Ectodermal cell (in vitro differentiated cells): ENCODE measurements around the gene GPX5.

Source experiments
- H3K27ac ChIP-seq: 2 replicates; pipeline ENCODE4 v1.7.0; 2013; ENCODE audit warnings: mild to moderate bottlenecking, low read depth, low read length; ENCODE audit not compliant: insufficient read depth, poor library complexity, severe bottlenecking
- H3K27me3 ChIP-seq: 2 replicates; pipeline ENCODE4 v1.7.0; 2013; ENCODE audit warnings: mild to moderate bottlenecking, low read length; ENCODE audit not compliant: insufficient read depth, control insufficient read depth, poor library complexity, severe bottlenecking
- H3K36me3 ChIP-seq: one replicate; pipeline ENCODE4 v1.7.0; 2013; ENCODE audit warnings: low read length; ENCODE audit not compliant: control insufficient read depth, insufficient read depth
- H3K4me1 ChIP-seq: one replicate; pipeline ENCODE4 v1.7.0; 2013; ENCODE audit warnings: low read length; ENCODE audit not compliant: control insufficient read depth, insufficient read depth
- H3K4me3 ChIP-seq: 2 replicates; pipeline ENCODE4 v1.7.0; 2013; ENCODE audit warnings: low read depth, low read length, control low read depth; ENCODE audit not compliant: insufficient read depth
- H3K9me3 ChIP-seq: 2 replicates; pipeline ENCODE4 v1.7.0; 2013; ENCODE audit warnings: mild to moderate bottlenecking, low read length, moderate library complexity; ENCODE audit not compliant: control insufficient read depth
- WGBS, 2 experiments: methylation state at CpG; one replicate each; pipeline ENCODE4 v1.1.7; 2013; ENCODE audit warnings: missing lambda C conversion rate in 2 of 2; 5-methylcytosine and 5-hydroxymethylcytosine counted together

The GPX5 gene

GRCh38 chr6:28553986-28554881 is 28.6 kb downstream of the GPX5 start:
- peaks cover 6% of the 10 kb centered on the region for H3K27me3 ChIP-seq
- H3K4me3 ChIP-seq, result no peak overlapping the region
- 80 to 81% methylated on average over 25 of the region's 25 CpGs for WGBS, 2 experiments
- H3K9me3 ChIP-seq, result no peaks in the 10 kb centered on the region
- H3K4me1 ChIP-seq, result peaks cover 19% of the 10 kb centered on the region
- no peak overlapping the region for H3K27ac ChIP-seq
- no peaks in the 10 kb centered on the region for H3K36me3 ChIP-seq

GRCh38 chr6:28555136-28555535 is 29.5 kb downstream of the GPX5 start:
- 69 to 72% methylated on average over 2 of the region's 2 CpGs for WGBS, 2 experiments
- H3K4me3 ChIP-seq, result no peak overlapping the region
- H3K9me3 ChIP-seq, result no peaks in the 10 kb centered on the region
- H3K4me1 ChIP-seq, result peaks cover 19% of the 10 kb centered on the region
- H3K27ac ChIP-seq, result no peak overlapping the region
- no peaks in the 10 kb centered on the region for H3K36me3 ChIP-seq
- peaks cover 6% of the 10 kb centered on the region for H3K27me3 ChIP-seq

GRCh38 chr6:28558629-28559028 is 32.9 kb downstream of the GPX5 start:
- Histone ChIP-seq H3K27ac (no peak overlapping the region), H3K27me3 (peaks cover 11% of the 10 kb centered on the region), H3K4me3 (no peak overlapping the region), H3K9me3 (no peaks in the 10 kb centered on the region), H3K36me3 (no peaks in the 10 kb centered on the region), H3K4me1 (peaks cover 17% of the 10 kb centered on the region)
- WGBS, 2 experiments, result 75 to 79% methylated on average over 3 of the region's 3 CpGs

GRCh38 chr6:28563430-28564095 is 37.9 kb downstream of the GPX5 start:
- WGBS, 2 experiments, result 66 to 75% methylated on average over 2 to 3 of the region's 3 CpGs
- H3K27me3 ChIP-seq, result peaks cover 11% of the 10 kb centered on the region
- H3K36me3 ChIP-seq, result no peaks in the 10 kb centered on the region
- no peaks in the 10 kb centered on the region for H3K9me3 ChIP-seq
- H3K4me3 ChIP-seq, result no peak overlapping the region
- H3K4me1 ChIP-seq, result no peaks in the 10 kb centered on the region
- no peak overlapping the region for H3K27ac ChIP-seq

DNA sequence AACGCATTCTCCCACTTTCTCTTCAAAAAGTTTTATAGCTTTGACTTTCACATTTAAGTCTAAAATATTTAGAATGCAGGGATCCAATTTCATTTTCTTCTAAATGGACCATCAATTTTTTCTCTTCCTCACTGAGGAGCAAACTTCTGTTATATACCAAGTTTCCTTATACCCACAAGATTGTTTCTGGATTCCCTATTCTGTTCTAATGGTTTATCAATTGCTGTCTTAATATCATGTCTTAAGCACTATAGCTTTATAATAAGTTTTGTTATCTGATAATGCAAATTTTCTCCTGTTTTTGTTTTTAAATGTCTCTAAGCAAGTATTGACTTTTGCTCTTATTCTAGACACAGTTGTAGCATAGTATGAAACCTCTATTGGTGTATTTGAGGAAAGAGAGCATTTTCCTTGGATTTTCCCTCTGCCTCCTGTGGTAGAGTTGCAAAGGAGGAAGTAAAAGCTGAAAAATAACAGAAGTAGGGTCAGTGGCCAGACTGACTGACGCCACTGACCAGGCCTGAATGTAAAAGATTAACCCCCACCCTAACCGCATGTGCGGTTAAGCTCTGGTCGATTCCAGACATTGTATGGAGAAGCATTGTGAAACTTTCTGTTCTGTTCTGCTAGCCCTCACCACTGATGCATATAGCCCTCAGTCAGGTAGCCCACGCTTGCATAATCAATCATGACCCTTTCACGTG is 40.3 kb downstream of the GPX5 start:
- H3K9me3 ChIP-seq, result no peaks in the 10 kb centered on the region
- WGBS, 2 experiments, result 86 to 90% methylated on average over 7 of the region's 7 CpGs
- no peak overlapping the region for H3K27ac ChIP-seq

DNA sequence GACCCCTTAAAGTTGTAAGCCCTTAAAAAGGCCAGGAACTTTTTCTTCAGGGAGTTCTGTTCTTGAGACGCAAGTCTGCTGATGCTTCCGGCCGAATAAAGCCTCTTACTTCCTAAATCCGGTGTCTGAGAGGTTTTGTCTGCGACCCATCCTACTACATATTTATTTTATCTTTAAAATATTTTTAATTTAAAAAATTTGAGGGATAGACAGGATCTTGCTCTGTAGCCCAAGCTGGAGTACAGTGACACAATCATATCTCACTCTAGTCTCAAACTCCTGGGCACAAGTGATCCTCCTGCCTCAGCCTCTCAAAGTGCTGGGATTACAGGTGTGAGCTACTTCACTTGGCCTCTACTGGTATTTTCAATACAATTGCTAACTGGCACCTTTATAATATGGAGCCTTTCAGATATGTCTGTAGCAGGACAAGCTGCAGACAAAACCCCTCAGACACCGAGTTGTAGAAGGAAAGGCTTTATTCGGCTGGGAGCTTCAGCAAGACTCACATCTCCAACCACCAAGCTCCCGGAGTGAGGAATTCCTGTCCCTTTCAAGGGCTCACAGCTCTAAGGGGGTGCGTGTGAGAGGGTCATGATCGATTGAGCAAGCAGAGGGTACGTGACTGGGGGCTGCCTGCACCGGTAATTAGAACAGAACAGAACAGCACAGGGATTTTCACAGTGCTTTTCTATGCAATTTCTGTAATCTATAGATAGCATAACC is 41.0 kb downstream of the GPX5 start:
- 89 to 93% methylated on average over 10 of the region's 12 CpGs for WGBS, 2 experiments

More for the DNA sequence above, 40.3 kb downstream of the GPX5 start:
- H3K4me3 ChIP-seq, result no peak overlapping the region
- peaks cover 4% of the 10 kb centered on the region for H3K27me3 ChIP-seq
- no peaks in the 10 kb centered on the region for H3K36me3 ChIP-seq
- H3K4me1 ChIP-seq, result no peaks in the 10 kb centered on the region

DNA sequence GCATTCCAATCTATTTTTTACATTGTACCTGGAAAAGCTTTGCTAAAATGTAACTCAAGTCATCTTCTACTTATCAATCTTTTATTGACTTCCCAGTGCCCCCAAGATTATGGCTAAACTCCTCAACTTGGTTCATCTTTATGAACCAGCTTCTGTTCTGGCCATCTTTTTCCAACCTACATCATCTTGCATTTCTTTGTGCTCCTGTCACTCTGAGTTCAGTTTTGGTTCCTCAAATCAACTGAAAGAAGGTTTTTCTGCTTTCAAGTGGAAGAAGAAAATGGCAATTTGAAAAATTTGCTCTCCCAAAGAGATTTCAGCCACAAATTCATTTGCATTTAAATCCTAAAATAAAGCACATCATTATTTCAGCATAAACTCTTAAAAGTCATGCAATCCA is 41.8 kb downstream of the GPX5 start:
- H3K36me3 ChIP-seq, result no peaks in the 10 kb centered on the region
- no peak overlapping the region for H3K27ac ChIP-seq
- H3K27me3 ChIP-seq, result no peaks in the 10 kb centered on the region
- H3K4me3 ChIP-seq, result no peak overlapping the region
- H3K4me1 ChIP-seq, result no peaks in the 10 kb centered on the region
- H3K9me3 ChIP-seq, result no peaks in the 10 kb centered on the region

More for the DNA sequence above, 41.0 kb downstream of the GPX5 start:
- no peak overlapping the region for H3K4me3 ChIP-seq
- H3K4me1 ChIP-seq, result no peaks in the 10 kb centered on the region
- no peaks in the 10 kb centered on the region for H3K36me3 ChIP-seq
- H3K27me3 ChIP-seq, result no peaks in the 10 kb centered on the region
- no peaks in the 10 kb centered on the region for H3K9me3 ChIP-seq
- no peak overlapping the region for H3K27ac ChIP-seq

DNA sequence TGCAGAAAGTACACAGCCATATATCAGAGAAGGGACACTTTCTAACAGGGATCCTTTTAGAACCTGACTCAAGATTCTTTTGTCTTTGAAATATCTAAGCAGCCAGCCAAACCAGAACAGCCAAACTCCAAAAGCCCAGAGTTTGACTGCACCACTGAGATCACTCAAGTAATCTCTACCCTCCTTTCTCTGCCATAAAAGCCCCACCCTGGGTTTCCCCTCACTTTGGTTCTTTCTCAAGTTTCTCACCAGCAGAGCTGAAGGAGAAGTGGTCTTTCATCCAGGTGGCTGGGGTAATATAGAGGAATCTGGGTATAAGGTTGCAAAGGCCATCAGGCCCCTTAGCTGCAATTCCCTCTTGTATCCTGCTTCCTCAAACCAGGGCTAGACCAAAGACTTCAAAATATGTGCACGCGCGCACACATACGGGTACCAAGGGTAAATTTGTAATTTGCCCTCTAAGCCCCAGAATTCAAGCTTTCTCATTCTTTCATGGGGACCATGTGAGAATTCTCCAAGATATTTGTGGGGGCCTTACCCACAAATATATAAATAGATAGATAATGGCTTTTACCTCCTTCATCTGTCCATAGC is 42.9 kb downstream of the GPX5 start:
- no peak overlapping the region for H3K4me3 ChIP-seq
- H3K36me3 ChIP-seq, result no peaks in the 10 kb centered on the region
- no peaks in the 10 kb centered on the region for H3K27me3 ChIP-seq
- no peaks in the 10 kb centered on the region for H3K4me1 ChIP-seq
- H3K9me3 ChIP-seq, result no peaks in the 10 kb centered on the region
- 97 to 98% methylated on average over 4 of the region's 4 CpGs for WGBS, 2 experiments
- H3K27ac ChIP-seq, result no peak overlapping the region

DNA sequence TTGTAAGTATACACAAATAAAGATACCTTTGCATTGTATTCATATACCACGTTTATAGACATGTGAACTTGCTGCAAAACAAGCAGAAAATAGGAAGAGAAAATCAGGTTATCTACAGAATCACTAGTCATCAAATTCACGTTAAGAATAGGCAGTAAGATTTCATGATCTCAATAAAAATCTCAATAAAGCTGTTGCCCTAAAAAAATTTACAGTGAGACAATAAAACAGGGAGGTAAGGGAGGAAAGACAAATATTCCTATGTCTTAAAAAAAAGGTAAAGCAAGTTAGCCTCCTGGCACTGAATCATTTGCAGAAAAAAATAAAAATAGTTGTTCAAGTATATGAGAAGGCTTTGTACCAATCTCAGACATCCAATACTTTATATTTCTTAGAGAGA is 44.1 kb downstream of the GPX5 start:
- H3K9me3 ChIP-seq, result no peaks in the 10 kb centered on the region
- WGBS, 2 experiments, result 80% methylated on average over 1 to 2 of the region's 2 CpGs
- no peaks in the 10 kb centered on the region for H3K36me3 ChIP-seq
- no peaks in the 10 kb centered on the region for H3K4me1 ChIP-seq
- no peaks in the 10 kb centered on the region for H3K27me3 ChIP-seq
- no peak overlapping the region for H3K27ac ChIP-seq
- no peak overlapping the region for H3K4me3 ChIP-seq
